HG03558 (cell line): Measurements from ENCODE around the gene STX16.

Experiments
- ATAC-seq: cut with Tn5 transposase; IDR thresholded peaks from one replicate; pipeline ENCODE4 v1.9.1; 2021; ENCODE audit warnings: moderate number of reproducible peaks; ENCODE audit not compliant: unreplicated experiment; ENCODE audit errors: extremely low read depth

The STX16 gene

GRCh38 chr20:58650776-58651558 is at the start of gene STX16:
TSS of gene STX16 (plus strand) at chr20:58651283. CDS start at chr20:58652007, 724 bp downstream.
- ATAC-seq = peak; percentile 58

DNA sequence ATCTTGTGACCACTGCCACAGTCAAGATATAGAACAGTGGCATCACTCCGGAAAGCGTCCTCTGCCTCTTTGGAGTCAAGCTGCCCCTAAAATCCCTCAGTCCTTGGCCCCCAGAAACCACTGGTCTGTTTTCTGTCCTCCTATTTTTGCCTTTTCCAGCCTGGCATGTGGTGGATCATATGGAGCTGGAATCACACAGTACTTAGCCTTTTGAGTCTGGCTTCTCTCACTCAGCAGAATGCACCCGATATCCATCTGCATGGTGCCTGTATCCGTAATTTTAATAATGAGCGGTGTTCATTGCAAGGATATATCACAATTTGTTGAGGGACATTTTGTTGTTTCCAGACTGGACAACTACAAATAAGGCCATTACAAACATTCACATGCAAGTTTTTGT is 49.0 kb upstream of the STX16 start:
- no peak for ATAC-seq

DNA sequence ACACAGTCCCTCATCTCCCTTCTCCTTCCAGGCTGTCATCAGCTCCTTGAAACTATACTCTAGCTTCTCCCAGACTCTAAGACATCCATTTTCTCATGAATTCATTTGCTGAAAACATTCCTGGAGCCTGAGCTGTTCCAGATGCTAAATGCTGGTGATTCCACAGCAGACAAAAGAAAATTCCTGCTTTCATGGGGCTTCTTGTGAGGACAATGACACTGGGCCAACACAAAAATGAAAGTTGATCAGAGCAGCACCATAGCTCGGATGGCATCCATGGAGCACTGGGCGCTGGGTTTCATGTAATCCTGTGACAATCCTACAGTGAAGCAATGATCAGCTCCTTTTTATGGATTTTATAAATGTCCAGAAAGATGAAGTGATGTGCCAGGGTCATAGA is 47.4 kb upstream of the STX16 start:
- no peak for ATAC-seq

GRCh38 chr20:58604128-58604881 is 46.8 kb upstream of the STX16 start:
- ATAC-seq = no peak

- ATAC-seq = no peak
Observed at GRCh38 chr20:58605292-58606065, 45.6 kb upstream of the STX16 start.

- ATAC-seq = no peak
Observed at GRCh38 chr20:58606184-58606583, 44.9 kb upstream of the STX16 start.

- no peak for ATAC-seq
Observed at GRCh38 chr20:58608096-58608840, 42.8 kb upstream of the STX16 start.

GRCh38 chr20:58609026-58609425 is 42.1 kb upstream of the STX16 start:
- no peak for ATAC-seq

- ATAC-seq = no peak
Observed at GRCh38 chr20:58610071-58610800, 40.8 kb upstream of the STX16 start.

DNA sequence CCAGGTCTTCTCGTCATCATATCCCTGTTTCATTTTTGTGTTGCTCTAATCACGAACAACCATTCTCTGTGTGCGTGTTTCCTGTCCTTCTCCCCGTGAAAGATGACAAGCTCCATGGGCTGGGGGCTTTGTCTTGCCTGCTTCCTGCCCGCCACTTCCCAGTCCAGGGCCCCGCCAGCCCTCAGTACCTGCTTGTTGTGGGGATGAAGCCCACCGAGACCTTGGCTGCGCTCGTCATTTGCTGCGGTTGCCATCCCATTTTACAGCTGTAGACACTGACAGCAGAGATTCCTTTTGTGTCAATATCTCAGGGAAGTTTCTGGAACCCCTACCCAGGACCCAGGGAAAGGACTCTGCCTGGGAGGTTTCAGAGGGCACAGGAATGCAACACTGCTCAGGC is 40.3 kb upstream of the STX16 start:
- no peak for ATAC-seq

DNA sequence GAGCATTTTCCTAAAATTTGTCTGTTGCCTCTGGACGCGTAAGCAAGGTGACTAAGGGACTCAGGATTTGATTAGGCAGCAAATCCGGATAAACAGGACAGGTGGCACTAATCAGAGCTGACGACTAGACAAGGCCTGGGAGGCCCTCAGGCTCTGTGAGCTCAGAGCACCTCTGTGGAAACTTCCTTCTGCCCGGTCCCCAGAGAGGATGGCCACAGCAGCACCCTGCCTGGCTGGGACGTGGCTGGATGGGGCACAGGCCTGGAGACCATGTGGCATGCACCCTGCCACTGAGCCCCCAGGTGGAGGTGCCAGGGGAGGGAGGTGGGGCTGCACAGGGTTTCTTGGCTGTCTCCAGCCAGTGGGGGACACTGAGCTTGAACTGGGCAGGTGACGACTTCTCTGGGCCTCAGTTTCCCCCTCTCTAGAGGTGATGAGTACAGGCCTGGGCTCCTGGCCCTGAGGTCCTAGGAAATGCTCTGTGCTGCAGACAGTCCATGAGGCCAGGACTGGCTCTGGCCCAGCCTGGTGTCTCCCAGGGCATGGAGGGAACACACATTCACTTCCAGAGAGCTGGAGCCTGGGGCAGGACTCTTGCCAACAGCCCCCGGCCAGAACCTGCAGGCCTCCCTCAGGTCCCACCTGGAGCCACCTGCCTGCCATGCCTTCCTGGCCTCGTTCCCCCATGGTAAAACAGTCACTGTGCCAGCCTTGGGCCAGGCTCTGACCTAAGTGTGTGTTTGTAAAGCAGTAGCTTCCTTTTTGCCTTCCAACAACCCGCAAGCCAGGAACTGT is 39.6 kb upstream of the STX16 start:
- no peak for ATAC-seq

DNA sequence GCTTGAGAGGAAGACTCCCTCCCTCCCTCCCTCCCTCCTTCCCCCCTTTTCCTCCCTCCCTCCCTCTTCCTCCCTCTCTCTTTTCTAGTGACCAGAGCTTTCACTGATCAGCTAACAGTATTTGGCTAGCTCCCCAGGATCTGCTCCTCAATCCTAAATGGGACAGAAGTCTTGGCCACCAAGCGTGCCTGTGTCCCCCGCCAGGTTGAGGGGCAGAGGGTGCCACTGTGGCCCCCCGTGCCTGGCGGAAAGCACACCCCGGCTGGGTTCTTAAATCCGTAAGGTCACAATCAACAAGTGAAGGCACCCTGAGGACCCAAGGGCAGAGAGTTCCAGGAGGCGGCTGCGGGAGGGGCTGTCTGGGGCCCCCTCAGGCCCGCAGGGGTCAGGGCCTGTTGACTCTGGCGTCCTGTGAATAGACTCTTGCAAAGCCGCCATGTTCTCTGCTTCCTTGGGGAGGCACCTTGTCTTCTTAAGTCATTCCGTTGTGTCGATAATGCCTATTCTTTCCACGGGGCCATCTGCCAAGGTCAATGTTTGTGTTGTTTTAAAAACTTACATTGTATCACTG is 38.9 kb upstream of the STX16 start:
- ATAC-seq = no peak

- ATAC-seq = no peak
Observed at GRCh38 chr20:58613061-58613854, 37.8 kb upstream of the STX16 start.

GRCh38 chr20:58614366-58614765 is 36.7 kb upstream of the STX16 start:
- ATAC-seq = no peak

- no peak for ATAC-seq
Observed at GRCh38 chr20:58614984-58615760, 35.9 kb upstream of the STX16 start.

GRCh38 chr20:58616411-58616810 is 34.7 kb upstream of the STX16 start:
- ATAC-seq = no peak

DNA sequence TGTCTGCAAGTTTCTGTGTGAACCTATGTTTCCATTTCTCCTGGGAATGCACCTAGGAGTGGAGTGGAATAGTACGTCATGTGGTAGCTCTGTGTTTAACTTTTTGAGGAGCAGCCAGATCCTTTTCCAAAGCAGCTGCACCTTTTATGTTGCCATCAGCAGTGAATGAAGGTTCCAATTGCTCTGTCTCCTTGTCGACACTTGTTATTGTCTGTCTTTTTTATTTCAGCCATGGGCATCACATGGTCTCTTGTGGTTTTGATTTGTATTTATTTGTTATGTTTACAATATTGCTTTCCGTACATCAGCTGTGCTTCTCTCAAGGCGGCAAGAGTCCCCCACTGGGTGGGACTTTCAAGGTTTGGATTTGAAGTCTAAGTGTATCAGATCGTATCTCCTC is 33.9 kb upstream of the STX16 start:
- ATAC-seq = no peak
